Ovary (tissue), 9 donors: ENCODE results near the gene WEE2. TPM values are rescaled to one million over a fixed set of nuclear protein-coding genes. Genes with fewer than 3 reads are reported as not detected.

ENCODE experiments used
- DNase-seq, 5 donors: peaks; one replicate each; pipeline ENCODE4 v3.0.0-alpha.2; 2019 to 2020
- H3K27ac ChIP-seq, 2 donors: fragments of 200-600 bp; one replicate each; pipeline versions ENCODE4 v1.5.1 to v1.8.0; 2019 to 2022
- H3K27me3 ChIP-seq: fragments of 200-600 bp; one replicate; pipeline ENCODE4 v1.8.0; 2022
- H3K36me3 ChIP-seq: fragments of 200-600 bp; sonication (generic); one replicate; pipeline ENCODE4 v1.5.1; 2019
- H3K4me1 ChIP-seq: one replicate; pipeline ENCODE4 v1.8.1; 2013; ENCODE audit warnings: mild to moderate bottlenecking, moderate library complexity; ENCODE audit not compliant: insufficient read depth
- H3K4me3 ChIP-seq: fragments of 200-600 bp; sonication (generic); one replicate; pipeline ENCODE4 v1.5.1; 2017
- H3K9me3 ChIP-seq, 2 donors: fragments of 200-600 bp in 1 of 2; sonication (generic) in 1 of 2; one replicate each; pipeline versions ENCODE4 v1.5.1 to v1.8.1; 2013 to 2019; ENCODE audit warnings: mild to moderate bottlenecking in 1 of 2, moderate library complexity in 1 of 2
- CTCF ChIP-seq, 3 donors: fragments of 450-650 bp in 2 of 3; fragments of 200-600 bp in 1 of 3; IDR thresholded peaks; one replicate each; pipeline versions ENCODE4 v1.5.1 to v1.8.0; 2016 to 2022; ENCODE audit warnings: antibody characterized with exemption in 3 of 3, mild to moderate bottlenecking in 1 of 3
- EP300 ChIP-seq: sonication (generic); formaldehyde crosslinking; IDR thresholded peaks from one replicate; pipeline ENCODE4 v1.6.1; 2017; ENCODE audit warnings: antibody characterized with exemption
- POLR2A ChIP-seq: fragments of 450-650 bp; IDR thresholded peaks from one replicate; pipeline ENCODE4 v1.6.1; 2017; ENCODE audit warnings: antibody characterized with exemption, mild to moderate bottlenecking, moderate library complexity
- WGBS, 3 donors: extraction: QIAGEN DNeasy Blood & Tissue Kit in 1 of 3; methylation state at CpG; one replicate each; pipeline versions ENCODE4 v1.1.5 to v1.1.7; 2013 to 2017; 5-methylcytosine and 5-hydroxymethylcytosine counted together
- intact Hi-C, 4 donors: fragments of 100-400 bp; cut with DNase I; formaldehyde crosslinking; loops; one replicate each; pipeline versions ENCODE4 v1.11.0 to v1.15.1; 2022 to 2023
- polyA plus RNA-seq, 2 donors: library from polyadenylated mRNA; stranded (reverse); fragments of 200-250 nt in 1 of 2; fragments of 350-450 nt in 1 of 2; fragmentation: Illumina TruSeq in 1 of 2; extraction: RNeasy Lipid Tissue Mini Kit (QIAGEN cat#74804) in 1 of 2; gene quantifications; one replicate each; pipeline ENCODE4 v1.2.3, GENCODE V29; 2013 to 2014
- total RNA-seq, 7 donors: library from RNA; depleted of rRNA in 2 of 7; stranded (reverse); fragments of >200 nt in 2 of 7; fragmentation: NEBNext Ultra II Directional in 3 of 7; extraction: Animal tissue kit (Norgen Biotek cat#: 25700) in 3 of 7; gene quantifications; one replicate each; pipeline versions ENCODE4 v1.1.0 to v1.2.4, GENCODE V29; 2016 to 2023
- donor health status: DM: no; HTN: no; CAD: no; lungs with moderate emphysema.
- donor health status: DM: no; HTN: no; CAD: no.
- donor health status: Bipolar disorder and iron deficiency.
- donor health status: DM: yes; HTN: yes; CAD: no.
- donor health status: DM: no; HTN: no; CAD: no.
- donor health status: DM: yes; HTN: yes; CAD: no.

Gene WEE2
- total and polyA plus RNA-seq, 9 donors, result 0.07 to 0.27 (median 0.16) TPM; not detected in 5

GRCh38 chr7:141691961-141692360 is 16.2 kb upstream of the WEE2 start:
- H3K4me3 ChIP-seq, result no peak overlapping the region
- H3K9me3 ChIP-seq, result no peaks in the 10 kb centered on the region
- no peak for DNase-seq
- intact Hi-C loops, result no loop called here
- 82 to 86% (median 86%) methylated on average over 4 of the region's 4 CpGs for WGBS, 3 donors
- H3K27ac ChIP-seq, result no peak overlapping the region
- TF ChIP-seq EP300 (no peak), POLR2A (no peak), CTCF (IDR thresholded peaks at IDR 0.05) (no peak)
- H3K4me1 ChIP-seq, result peaks cover 3% of the 10 kb centered on the region
- no peaks in the 10 kb centered on the region for H3K36me3 ChIP-seq
- H3K27me3 ChIP-seq, result no peaks in the 10 kb centered on the region

GRCh38 chr7:141693082-141693481 is 15.1 kb upstream of the WEE2 start:
- Histone ChIP-seq H3K27ac (no peak overlapping the region), H3K4me1 (peaks cover 3% of the 10 kb centered on the region), H3K27me3 (no peaks in the 10 kb centered on the region), H3K9me3 (no peaks in the 10 kb centered on the region), H3K4me3 (no peak overlapping the region), H3K36me3 (no peaks in the 10 kb centered on the region)
- 63 to 81% (median 67%) methylated on average over 3 of the region's 3 CpGs for WGBS, 3 donors
- intact Hi-C loops, result no loop called here
- TF ChIP-seq CTCF (IDR thresholded peaks at IDR 0.05), result no peak
- no peak for TF ChIP-seq EP300
- no peak for TF ChIP-seq POLR2A
- no peak for DNase-seq

- Histone ChIP-seq H3K9me3 (no peaks in the 10 kb centered on the region), H3K4me3 (no peak overlapping the region), H3K27me3 (no peaks in the 10 kb centered on the region), H3K27ac (no peak overlapping the region), H3K36me3 (no peaks in the 10 kb centered on the region), H3K4me1 (no peaks in the 10 kb centered on the region)
- WGBS, 3 donors, result 82 to 90% (median 84%) methylated on average over 6 of the region's 6 CpGs
- TF ChIP-seq CTCF (IDR thresholded peaks at IDR 0.05) (no peak), EP300 (no peak)
- intact Hi-C loops, result no loop called here
- DNase-seq, result no peak
Observed at GRCh38 chr7:141695803-141696289, 12.3 kb upstream of the WEE2 start.

GRCh38 chr7:141696348-141696747 is 11.8 kb upstream of the WEE2 start:
- Histone ChIP-seq H3K27me3 (no peaks in the 10 kb centered on the region), H3K9me3 (no peaks in the 10 kb centered on the region), H3K4me1 (no peaks in the 10 kb centered on the region), H3K27ac (no peak overlapping the region), H3K36me3 (no peaks in the 10 kb centered on the region), H3K4me3 (no peak overlapping the region)
- no peak for TF ChIP-seq POLR2A
- TF ChIP-seq EP300, result no peak
- TF ChIP-seq CTCF (IDR thresholded peaks at IDR 0.05), result no peak
- WGBS, 3 donors, result 20 to 33% (median 22%) methylated on average over 2 of the region's 2 CpGs
- intact Hi-C loops, result no loop called here
- no peak for DNase-seq
